ENCODE measurements around the gene PTPRN2. TPM values are rescaled to one million over a fixed set of nuclear protein-coding genes. Genes with fewer than 3 reads are reported as not detected.

PTPRN2 gene
- total and polyA plus RNA-seq, 2 of the 8 experiments (the other 6 are each of a cell fraction or from before 2014, with no cell fraction given), result 2.6 to 4.5 TPM

- H2BK120ac ChIP-seq (replicated peaks; ENCODE audit: low read depth, low read length), result no peak overlapping the region
- POLR2A ChIA-PET (ENCODE audit: partially characterized antibody), result no interaction called here
- 86% methylated on average over 1 of the region's 1 CpG; no CpG with 5 or more reads in 1 of the 2 experiments for WGBS, 2 experiments (ENCODE audit: extremely low coverage in 1 of 2, insufficient coverage in 1 of 2, insufficient read length in 1 of 2, insufficient replicate concordance in 2 of 2, low coverage in 1 of 2, low lambda C conversion rate in 2 of 2, missing lambda C conversion rate in 1 of 2)
- no peak overlapping the region for H4K8ac ChIP-seq (ENCODE audit: extremely low read depth, insufficient read depth, low read length)
- no peak overlapping the region for H2AFZ ChIP-seq (ENCODE audit: low read length)
- H3K56ac ChIP-seq (replicated peaks; ENCODE audit: insufficient read length, low read depth, low read length), result no peak overlapping the region
- FAIRE-seq, result no peak
- no peak overlapping the region for H3K14ac ChIP-seq (ENCODE audit: insufficient read length)
- peaks cover 4% of the 10 kb centered on the region; the same call in 1 of the 2 replicates for H3K79me1 ChIP-seq (ENCODE audit: low read depth, low read length)
- no peaks in the 10 kb centered on the region; a peak in 1 of 7 replicates for H3K27me3 ChIP-seq (replicated peaks in 1 of 4; ENCODE audit: control insufficient read depth in 3 of 4, extremely low read depth in 1 of 4, insufficient read depth in 3 of 4, low read length in 3 of 4)
- H3K23me2 ChIP-seq (ENCODE audit: low read depth, low read length), result peaks cover 13% of the 10 kb centered on the region
- H3K4ac ChIP-seq (replicated peaks; ENCODE audit: insufficient read length, low read depth, low read length), result peak overlapping the region; percentile 19
- H3K23ac ChIP-seq (ENCODE audit: insufficient read length), result no peak overlapping the region
- no peaks in the 10 kb centered on the region for H3K4me1 ChIP-seq (replicated peaks in 1 of 4; ENCODE audit: control insufficient read depth in 3 of 4, insufficient read depth in 4 of 4, low read length in 3 of 4)
- CTCF ChIA-PET (ENCODE audit: partially characterized antibody), result no interaction called here
- H3K79me2 ChIP-seq (ENCODE audit: control insufficient read depth in 1 of 2, insufficient read depth in 2 of 2, low read length in 2 of 2), result 0 out of 4 replicates have a peak, but pooled peaks cover 0 to 3% of the 10 kb centered on the region in 2 experiments
- no peak overlapping the region for H4K91ac ChIP-seq (replicated peaks; ENCODE audit: insufficient read length, low read length)
- H2BK15ac ChIP-seq (ENCODE audit: low read length), result no peak overlapping the region
- no peak overlapping the region for H3K27ac ChIP-seq (ENCODE audit: low read depth, low read length)
- H3K9me3 ChIP-seq (ENCODE audit: insufficient read depth in 2 of 2, low read depth in 1 of 2, low read length in 1 of 2), result no peaks in the 10 kb centered on the region; a peak in 1 of 4 replicates
- no peak overlapping the region for H3K9ac ChIP-seq (replicated peaks in 1 of 4; ENCODE audit: extremely low read depth in 1 of 4, low read depth in 3 of 4, low read length in 3 of 4)
- H3K4me2 ChIP-seq (ENCODE audit: insufficient read depth in 1 of 2, low read depth in 2 of 2, low read length in 2 of 2), result no peak overlapping the region
- H3K4me3 ChIP-seq (ENCODE audit: extremely low read depth in 1 of 4, insufficient read depth in 2 of 4, low read depth in 3 of 4, low read length in 4 of 4), result no peak overlapping the region
- H3K36me3 ChIP-seq (ENCODE audit: control insufficient read depth in 2 of 4, insufficient read depth in 4 of 4, low read length in 3 of 4), result no peaks in the 10 kb centered on the region; a peak in 1 of 8 replicates
- H2AK5ac ChIP-seq (ENCODE audit: low read depth, low read length), result 0 out of 2 replicates have a peak overlapping the region, but pooled peaks have one; percentile 75
- no peak overlapping the region for H2BK12ac ChIP-seq (ENCODE audit: low read depth, low read length)
- DNase-seq (ENCODE audit: low read depth in 1 of 2, low spot score in 2 of 2), result no peak
- no peak overlapping the region for H2BK20ac ChIP-seq (ENCODE audit: low read length)
- peaks cover 0 to 11% of the 10 kb centered on the region in 2 experiments for H4K20me1 ChIP-seq (replicated peaks in 1 of 2; ENCODE audit: control insufficient read depth in 1 of 2, insufficient read depth in 2 of 2, low read length in 2 of 2)
- no peak overlapping the region for H4K5ac ChIP-seq (ENCODE audit: insufficient read length, low read depth, low read length)
- peak overlapping the region; percentile 41; the same call in 1 of the 2 replicates for H2BK5ac ChIP-seq (ENCODE audit: low read depth, low read length)
- H3K18ac ChIP-seq (ENCODE audit: extremely low read depth, low read length), result no peak overlapping the region
- TF ChIP-seq SIRT6 (IDR thresholded peaks at IDR 0.05; ENCODE audit: low read length), result no peak
- no peak for TF ChIP-seq RFX5 (IDR thresholded peaks at IDR 0.05; ENCODE audit: borderline replicate concordance, low read depth, low read length)
- TF ChIP-seq CEBPB (IDR thresholded peaks at IDR 0.05; ENCODE audit: low read depth, low read length), result no peak
- no peak for TF ChIP-seq POLR2A (IDR thresholded peaks at IDR 0.05; ENCODE audit: control extremely low read depth in 1 of 2, low read depth in 2 of 2, low read length in 2 of 2)
- no peak for TF ChIP-seq KDM4A (IDR thresholded peaks at IDR 0.05; ENCODE audit: low read depth, low read length, severe bottlenecking)
- no peak for TF ChIP-seq SUZ12 (IDR thresholded peaks at IDR 0.05; ENCODE audit: low read length)
- no peak for TF ChIP-seq SAP30 (IDR thresholded peaks at IDR 0.05; ENCODE audit: insufficient read depth, insufficient replicate concordance, low read length)
- no peak for TF ChIP-seq CHD1 (IDR thresholded peaks at IDR 0.05; ENCODE audit: low read depth, low read length)
- no peak for TF ChIP-seq KDM5A (IDR thresholded peaks at IDR 0.05; ENCODE audit: low read length)
- no peak for TF ChIP-seq USF2 (IDR thresholded peaks at IDR 0.05; ENCODE audit: low read length)
- TF ChIP-seq RAD21 (IDR thresholded peaks at IDR 0.05 in 1 of 2, conservative IDR thresholded peaks at IDR 0.05 in 1 of 2; ENCODE audit: low read depth in 2 of 2, low read length in 2 of 2), result no peak
- no peak for TF ChIP-seq SIN3A (conservative IDR thresholded peaks at IDR 0.05 in 1 of 2, IDR thresholded peaks at IDR 0.05 in 1 of 2; ENCODE audit: low read depth in 1 of 2, low read length in 2 of 2)
Observed at GRCh38 chr7:157556642-157556944, 1031.0 kb downstream of the PTPRN2 start.

Data from H1 (cell line).